Measurements from ENCODE around the gene AP2A2.
"Not testable (repeated sequence)": the region's sequence is repeated elsewhere in the genome, so short reads cannot be mapped to it uniquely, and the experiment has no call there.

The AP2A2 gene

DNA sequence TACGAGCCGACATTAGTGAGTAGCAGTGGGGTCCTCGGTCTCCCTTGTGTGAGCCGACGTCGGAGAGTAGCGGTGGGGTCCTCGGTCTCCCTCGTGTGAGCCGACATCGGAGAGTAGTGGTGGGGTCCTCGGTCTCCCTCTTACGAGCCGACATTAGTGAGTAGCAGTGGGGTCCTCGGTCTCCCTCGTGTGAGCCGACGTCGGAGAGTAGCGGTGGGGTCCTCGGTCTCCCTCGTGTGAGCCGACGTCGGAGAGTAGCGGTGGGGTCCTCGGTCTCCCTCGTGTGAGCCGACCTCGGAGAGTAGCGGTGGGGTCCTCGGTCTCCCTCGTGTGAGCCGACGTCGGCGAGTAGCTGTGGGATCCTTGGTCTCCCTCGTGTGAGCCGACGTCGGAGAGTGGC, 49.7 kb downstream of the AP2A2 start:
- DNase-seq (ENCODE audit: low read depth) = not testable (repeated sequence)

GRCh38 chr11:975827-976226, 50.2 kb downstream of the AP2A2 start:
- no peak for DNase-seq (ENCODE audit: low read depth)

DNA sequence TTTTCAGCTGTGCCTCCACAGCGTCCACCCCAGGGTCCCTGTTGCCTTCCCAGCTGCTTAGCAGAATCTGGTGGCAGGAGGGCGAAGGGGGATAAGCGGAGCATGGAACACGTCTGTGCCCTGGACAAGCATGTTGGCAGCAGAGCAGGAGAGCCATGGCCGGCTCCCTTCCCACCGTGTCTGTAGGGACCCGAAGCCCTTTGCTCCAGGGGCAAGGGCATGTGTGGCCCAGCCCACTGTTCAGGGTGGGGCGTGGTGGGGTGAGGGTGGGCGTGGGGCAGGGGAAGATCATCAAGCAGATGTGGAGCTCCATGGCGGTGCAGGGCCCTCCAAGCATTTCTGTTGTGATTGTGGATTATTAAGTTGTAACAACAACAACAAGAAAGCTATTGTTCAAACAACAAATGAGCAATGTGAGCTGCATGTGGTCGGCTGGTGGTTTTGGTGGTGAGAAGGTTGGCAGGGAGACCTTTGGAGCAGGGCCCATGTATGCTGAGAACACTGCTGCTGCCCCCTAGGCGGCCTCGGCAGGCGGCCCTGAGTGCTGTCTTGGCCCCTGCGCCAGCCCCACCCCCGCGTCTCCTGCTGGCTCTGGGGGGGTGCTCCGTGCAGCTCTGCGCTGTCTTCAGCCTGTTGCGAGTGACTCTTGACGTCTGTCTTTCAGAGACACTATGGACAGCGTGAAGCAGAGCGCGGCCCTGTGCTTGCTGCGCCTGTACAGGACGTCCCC, 50.9 kb downstream of the AP2A2 start:
- DNase-seq (ENCODE audit: low read depth) = no peak

- no peak for DNase-seq (ENCODE audit: low read depth)
Measured at GRCh38 chr11:977830-978720, 52.4 kb downstream of the AP2A2 start.

GRCh38 chr11:978781-979180, 53.1 kb downstream of the AP2A2 start:
- no peak for DNase-seq (ENCODE audit: low read depth)

- no peak for DNase-seq (ENCODE audit: low read depth)
Measured at GRCh38 chr11:980438-981357, 55.0 kb downstream of the AP2A2 start.

DNA sequence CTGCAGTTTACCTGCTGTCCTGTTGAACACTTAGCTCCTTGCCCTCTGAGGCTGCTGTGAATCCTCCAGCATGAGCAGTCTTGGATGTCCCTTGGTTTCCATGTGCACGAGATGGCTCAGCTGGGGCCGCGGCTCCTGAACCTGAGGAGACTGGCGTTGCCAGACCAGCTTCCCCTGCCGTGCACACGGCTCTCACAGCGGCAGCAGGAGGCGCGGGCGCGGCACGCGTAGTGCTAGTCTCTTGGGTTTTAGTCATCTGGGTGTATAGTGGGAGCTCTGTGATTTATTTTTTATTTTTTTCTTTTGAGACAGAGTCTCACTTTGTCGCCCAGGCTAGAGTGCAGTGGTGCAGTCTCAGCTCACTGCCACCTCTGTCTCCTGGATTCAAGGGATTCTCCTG, 56.1 kb downstream of the AP2A2 start:
- DNase-seq (ENCODE audit: low read depth) = no peak

GRCh38 chr11:984546-984945, 58.9 kb downstream of the AP2A2 start:
- DNase-seq (ENCODE audit: low read depth) = no peak

DNA sequence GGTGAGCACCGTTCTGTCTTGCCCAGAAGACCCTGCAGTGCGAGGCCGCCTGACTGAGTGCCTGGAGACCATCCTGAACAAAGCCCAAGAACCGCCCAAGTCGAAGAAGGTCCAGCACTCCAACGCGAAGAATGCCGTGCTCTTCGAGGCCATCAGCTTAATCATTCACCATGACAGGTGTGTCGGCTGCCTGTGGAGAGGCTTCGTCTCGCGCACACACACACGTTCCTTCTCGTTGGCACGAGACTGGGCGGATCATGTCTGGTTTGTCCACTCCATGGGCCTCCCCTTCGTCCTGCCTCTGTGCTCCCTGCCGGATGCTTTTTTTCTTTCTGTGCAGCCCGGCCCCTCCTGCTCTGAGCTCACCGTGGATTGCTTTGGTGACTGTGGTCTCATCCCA, 59.7 kb downstream of the AP2A2 start:
- no peak for DNase-seq (ENCODE audit: low read depth)

- no peak for DNase-seq (ENCODE audit: low read depth)
Measured at GRCh38 chr11:985848-986247, 60.2 kb downstream of the AP2A2 start.

GRCh38 chr11:986270-986951, 60.7 kb downstream of the AP2A2 start:
- no peak for DNase-seq (ENCODE audit: low read depth)

DNA sequence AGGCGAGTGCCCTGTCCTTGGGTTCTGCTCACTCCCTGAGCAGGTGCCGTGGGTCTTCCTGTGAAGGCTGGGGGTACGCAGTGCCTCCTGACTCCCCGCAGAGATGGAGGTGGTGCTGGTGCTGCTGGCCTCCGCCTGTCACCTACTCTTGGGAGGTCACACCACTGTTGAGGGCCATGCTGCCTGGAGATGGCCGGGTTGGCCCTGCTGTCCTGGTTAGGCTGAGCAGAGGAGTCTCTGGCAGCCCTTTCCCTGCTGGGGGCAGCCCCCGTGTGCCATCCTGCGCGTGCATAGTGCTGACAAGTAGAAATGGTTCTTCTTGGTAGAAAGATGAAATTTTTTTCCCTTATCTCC, 61.3 kb downstream of the AP2A2 start:
- no peak for DNase-seq (ENCODE audit: low read depth)

DNA sequence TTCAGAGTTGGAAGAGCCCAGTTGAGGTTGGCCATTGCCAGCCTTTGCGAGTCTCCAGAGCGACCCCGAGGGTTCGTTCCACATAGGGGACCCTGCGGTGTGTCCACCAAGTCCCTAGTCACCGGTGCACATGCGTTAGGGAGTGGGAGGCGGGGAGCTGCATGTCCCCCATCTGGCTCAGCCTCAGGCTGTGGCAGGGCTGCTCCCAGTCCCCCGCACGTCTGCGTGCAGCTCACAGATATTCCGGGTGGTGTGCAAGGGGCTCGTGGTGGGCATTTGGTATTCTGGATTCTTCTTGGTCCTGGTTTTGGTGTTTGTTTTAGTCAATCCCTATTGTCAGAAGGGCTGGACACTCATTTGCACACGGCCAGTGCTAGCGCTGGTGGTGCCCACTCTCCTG, 62.0 kb downstream of the AP2A2 start:
- no peak for DNase-seq (ENCODE audit: low read depth)

GRCh38 chr11:990101-990500, 64.4 kb downstream of the AP2A2 start:
- DNase-seq (ENCODE audit: low read depth) = no peak

GRCh38 chr11:991034-991433, 65.4 kb downstream of the AP2A2 start:
- DNase-seq (ENCODE audit: low read depth) = no peak

GRCh38 chr11:991711-992307, 66.1 kb downstream of the AP2A2 start:
- no peak for DNase-seq (ENCODE audit: low read depth)

- DNase-seq (ENCODE audit: low read depth) = no peak
Measured at GRCh38 chr11:992577-992976, 66.9 kb downstream of the AP2A2 start.

- DNase-seq (ENCODE audit: low read depth) = no peak
Measured at GRCh38 chr11:993632-994167, 68.0 kb downstream of the AP2A2 start.

GRCh38 chr11:995044-995751, 69.5 kb downstream of the AP2A2 start:
- DNase-seq (ENCODE audit: low read depth) = no peak

DNA sequence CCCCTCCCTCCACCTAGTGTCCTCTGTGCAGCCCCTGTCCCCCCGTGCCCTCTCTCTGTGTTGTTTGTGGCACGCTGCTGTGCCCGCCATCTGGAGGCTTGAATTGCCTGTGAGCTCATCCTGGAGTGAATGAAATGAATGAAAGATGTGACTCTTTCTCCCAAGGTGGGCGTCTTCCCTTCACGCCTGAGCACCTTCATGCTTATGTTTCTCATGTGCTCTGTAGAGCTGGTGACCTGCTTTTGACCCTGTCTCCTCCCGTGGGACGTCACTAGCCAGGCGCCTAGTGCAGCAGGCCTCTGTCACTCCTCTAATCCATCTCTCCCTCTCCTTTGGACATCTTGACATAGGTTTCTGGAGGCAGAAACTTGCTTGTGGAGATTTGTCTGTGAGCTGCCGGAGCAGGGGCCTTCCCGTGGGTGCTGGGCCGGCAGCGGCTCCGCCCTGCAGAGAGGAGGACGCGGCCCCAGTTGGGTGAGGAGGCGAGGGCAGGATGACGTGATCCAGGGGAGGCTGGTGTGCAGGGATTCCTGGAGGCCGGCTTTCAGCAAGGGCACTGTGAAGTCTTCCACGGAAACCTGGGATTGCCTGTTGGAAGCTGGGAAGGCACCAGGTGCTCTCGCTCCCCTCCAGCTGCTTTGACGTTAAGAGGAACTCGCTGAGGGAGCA, 70.2 kb downstream of the AP2A2 start:
- no peak for DNase-seq (ENCODE audit: low read depth)

All from CMK (cell line).